ENCODE results near the gene CACNG5.

CACNG5 gene

DNA sequence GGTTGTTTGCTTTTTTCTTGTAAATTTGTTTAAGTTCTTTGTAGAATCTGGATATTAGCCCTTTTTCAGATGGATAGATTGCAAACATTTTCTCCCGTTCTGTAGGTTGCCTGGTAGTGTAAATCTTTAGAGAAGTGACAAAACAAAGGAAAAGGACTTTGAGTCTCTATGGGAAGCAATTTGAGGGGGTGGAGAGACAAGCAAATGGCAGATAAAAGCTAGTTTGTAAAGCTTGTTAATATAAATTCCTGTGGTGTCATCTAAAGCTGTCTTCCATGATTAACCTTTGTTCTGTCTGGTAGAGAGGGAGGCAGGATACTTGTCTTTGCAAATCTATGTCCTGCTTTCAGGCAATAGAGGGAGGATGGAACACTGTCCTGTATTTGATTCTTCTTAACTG, 89.0 kb downstream of the CACNG5 start:
- TF ChIP-seq, protein P1, sequence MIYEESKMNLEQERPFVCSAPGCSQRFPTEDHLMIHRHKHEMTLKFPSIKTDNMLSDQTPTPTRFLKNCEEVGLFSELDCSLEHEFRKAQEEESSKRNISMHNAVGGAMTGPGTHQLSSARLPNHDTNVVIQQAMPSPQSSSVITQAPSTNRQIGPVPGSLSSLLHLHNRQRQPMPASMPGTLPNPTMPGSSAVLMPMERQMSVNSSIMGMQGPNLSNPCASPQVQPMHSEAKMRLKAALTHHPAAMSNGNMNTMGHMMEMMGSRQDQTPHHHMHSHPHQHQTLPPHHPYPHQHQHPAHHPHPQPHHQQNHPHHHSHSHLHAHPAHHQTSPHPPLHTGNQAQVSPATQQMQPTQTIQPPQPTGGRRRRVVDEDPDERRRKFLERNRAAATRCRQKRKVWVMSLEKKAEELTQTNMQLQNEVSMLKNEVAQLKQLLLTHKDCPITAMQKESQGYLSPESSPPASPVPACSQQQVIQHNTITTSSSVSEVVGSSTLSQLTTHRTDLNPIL (CRISPR knock-in tag; IDR thresholded peaks at IDR 0.05; ENCODE audit: low read depth): no peak
- TF ChIP-seq GLIS3 (CRISPR knock-in tag; IDR thresholded peaks at IDR 0.05) (no peak), TOX (CRISPR knock-in tag; IDR thresholded peaks at IDR 0.05; ENCODE audit: borderline replicate concordance) (no peak), ESRRG (CRISPR knock-in tag; IDR thresholded peaks at IDR 0.05) (no peak), TCF4 (CRISPR knock-in tag; IDR thresholded peaks at IDR 0.05; ENCODE audit: borderline replicate concordance) (no peak), ISL1 (CRISPR knock-in tag; IDR thresholded peaks at IDR 0.05) (no peak), ZFP30 (CRISPR knock-in tag; IDR thresholded peaks at IDR 0.05) (no peak), ZNF565 (CRISPR knock-in tag; conservative IDR thresholded peaks at IDR 0.05; ENCODE audit: low read depth) (no peak)
- no peak for ATAC-seq

DNA sequence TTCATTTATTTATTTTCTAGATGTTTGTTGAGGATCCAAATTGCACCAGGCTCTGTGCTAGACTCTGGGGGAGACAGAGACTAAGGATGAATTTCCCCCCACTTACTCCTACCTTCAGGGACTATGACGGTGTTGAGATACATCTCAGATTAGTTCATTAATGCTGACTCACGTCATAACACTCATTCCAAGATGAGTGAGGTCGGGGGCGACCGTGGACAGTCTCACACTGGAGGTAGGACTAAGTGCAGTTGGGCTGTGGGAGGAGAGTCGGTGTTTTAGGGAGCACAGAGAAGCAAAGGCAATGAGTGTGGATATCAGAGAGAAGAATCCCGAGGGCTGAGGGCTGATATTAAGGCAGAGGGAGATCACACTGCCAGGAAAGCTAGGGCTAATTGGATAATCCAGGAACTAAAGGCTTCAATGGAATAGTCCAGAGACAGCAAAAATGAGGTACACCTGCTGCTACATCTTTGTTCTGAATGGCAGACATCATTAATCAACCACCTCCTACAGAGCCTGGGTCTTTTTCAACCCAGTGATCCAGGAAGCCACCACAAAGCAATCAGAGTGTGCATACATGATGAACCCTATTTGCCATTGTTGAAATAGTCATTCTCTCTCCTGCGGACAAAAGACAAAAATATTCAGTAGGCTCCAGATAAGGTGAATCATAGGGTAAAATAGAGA, 91.0 kb downstream of the CACNG5 start:
- no peak for ATAC-seq
- no peak for TF ChIP-seq ARNTL (CRISPR knock-in tag; IDR thresholded peaks at IDR 0.05; ENCODE audit: borderline replicate concordance, low read depth)
- TF ChIP-seq, protein P2, sequence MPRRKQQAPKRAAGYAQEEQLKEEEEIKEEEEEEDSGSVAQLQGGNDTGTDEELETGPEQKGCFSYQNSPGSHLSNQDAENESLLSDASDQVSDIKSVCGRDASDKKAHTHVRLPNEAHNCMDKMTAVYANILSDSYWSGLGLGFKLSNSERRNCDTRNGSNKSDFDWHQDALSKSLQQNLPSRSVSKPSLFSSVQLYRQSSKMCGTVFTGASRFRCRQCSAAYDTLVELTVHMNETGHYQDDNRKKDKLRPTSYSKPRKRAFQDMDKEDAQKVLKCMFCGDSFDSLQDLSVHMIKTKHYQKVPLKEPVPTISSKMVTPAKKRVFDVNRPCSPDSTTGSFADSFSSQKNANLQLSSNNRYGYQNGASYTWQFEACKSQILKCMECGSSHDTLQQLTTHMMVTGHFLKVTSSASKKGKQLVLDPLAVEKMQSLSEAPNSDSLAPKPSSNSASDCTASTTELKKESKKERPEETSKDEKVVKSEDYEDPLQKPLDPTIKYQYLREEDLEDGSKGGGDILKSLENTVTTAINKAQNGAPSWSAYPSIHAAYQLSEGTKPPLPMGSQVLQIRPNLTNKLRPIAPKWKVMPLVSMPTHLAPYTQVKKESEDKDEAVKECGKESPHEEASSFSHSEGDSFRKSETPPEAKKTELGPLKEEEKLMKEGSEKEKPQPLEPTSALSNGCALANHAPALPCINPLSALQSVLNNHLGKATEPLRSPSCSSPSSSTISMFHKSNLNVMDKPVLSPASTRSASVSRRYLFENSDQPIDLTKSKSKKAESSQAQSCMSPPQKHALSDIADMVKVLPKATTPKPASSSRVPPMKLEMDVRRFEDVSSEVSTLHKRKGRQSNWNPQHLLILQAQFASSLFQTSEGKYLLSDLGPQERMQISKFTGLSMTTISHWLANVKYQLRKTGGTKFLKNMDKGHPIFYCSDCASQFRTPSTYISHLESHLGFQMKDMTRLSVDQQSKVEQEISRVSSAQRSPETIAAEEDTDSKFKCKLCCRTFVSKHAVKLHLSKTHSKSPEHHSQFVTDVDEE (CRISPR knock-in tag; IDR thresholded peaks at IDR 0.05): no peak
- TF ChIP-seq ZNF70 (CRISPR knock-in tag; IDR thresholded peaks at IDR 0.05): no peak
- no peak for TF ChIP-seq ZC3H10 (CRISPR knock-in tag; IDR thresholded peaks at IDR 0.05)
- TF ChIP-seq, protein P3, sequence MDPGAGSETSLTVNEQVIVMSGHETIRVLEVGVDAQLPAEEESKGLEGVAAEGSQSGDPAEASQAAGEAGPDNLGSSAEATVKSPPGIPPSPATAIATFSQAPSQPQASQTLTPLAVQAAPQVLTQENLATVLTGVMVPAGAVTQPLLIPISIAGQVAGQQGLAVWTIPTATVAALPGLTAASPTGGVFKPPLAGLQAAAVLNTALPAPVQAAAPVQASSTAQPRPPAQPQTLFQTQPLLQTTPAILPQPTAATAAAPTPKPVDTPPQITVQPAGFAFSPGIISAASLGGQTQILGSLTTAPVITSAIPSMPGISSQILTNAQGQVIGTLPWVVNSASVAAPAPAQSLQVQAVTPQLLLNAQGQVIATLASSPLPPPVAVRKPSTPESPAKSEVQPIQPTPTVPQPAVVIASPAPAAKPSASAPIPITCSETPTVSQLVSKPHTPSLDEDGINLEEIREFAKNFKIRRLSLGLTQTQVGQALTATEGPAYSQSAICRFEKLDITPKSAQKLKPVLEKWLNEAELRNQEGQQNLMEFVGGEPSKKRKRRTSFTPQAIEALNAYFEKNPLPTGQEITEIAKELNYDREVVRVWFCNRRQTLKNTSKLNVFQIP (CRISPR knock-in tag; IDR thresholded peaks at IDR 0.05; ENCODE audit: borderline replicate concordance, low read depth): no peak
- no peak for TF ChIP-seq RARB (CRISPR knock-in tag; IDR thresholded peaks at IDR 0.05)
- TF ChIP-seq, protein P4, sequence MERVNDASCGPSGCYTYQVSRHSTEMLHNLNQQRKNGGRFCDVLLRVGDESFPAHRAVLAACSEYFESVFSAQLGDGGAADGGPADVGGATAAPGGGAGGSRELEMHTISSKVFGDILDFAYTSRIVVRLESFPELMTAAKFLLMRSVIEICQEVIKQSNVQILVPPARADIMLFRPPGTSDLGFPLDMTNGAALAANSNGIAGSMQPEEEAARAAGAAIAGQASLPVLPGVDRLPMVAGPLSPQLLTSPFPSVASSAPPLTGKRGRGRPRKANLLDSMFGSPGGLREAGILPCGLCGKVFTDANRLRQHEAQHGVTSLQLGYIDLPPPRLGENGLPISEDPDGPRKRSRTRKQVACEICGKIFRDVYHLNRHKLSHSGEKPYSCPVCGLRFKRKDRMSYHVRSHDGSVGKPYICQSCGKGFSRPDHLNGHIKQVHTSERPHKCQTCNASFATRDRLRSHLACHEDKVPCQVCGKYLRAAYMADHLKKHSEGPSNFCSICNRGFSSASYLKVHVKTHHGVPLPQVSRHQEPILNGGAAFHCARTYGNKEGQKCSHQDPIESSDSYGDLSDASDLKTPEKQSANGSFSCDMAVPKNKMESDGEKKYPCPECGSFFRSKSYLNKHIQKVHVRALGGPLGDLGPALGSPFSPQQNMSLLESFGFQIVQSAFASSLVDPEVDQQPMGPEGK (CRISPR knock-in tag; IDR thresholded peaks at IDR 0.05; ENCODE audit: borderline replicate concordance): no peak
- TF ChIP-seq GLIS3 (CRISPR knock-in tag; IDR thresholded peaks at IDR 0.05): no peak
- no peak for TF ChIP-seq BACH2 (CRISPR knock-in tag; IDR thresholded peaks at IDR 0.05; ENCODE audit: borderline replicate concordance)
- TF ChIP-seq, protein P5, sequence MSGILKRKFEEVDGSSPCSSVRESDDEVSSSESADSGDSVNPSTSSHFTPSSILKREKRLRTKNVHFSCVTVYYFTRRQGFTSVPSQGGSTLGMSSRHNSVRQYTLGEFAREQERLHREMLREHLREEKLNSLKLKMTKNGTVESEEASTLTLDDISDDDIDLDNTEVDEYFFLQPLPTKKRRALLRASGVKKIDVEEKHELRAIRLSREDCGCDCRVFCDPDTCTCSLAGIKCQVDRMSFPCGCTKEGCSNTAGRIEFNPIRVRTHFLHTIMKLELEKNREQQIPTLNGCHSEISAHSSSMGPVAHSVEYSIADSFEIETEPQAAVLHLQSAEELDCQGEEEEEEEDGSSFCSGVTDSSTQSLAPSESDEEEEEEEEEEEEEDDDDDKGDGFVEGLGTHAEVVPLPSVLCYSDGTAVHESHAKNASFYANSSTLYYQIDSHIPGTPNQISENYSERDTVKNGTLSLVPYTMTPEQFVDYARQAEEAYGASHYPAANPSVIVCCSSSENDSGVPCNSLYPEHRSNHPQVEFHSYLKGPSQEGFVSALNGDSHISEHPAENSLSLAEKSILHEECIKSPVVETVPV (CRISPR knock-in tag; IDR thresholded peaks at IDR 0.05): no peak
- no peak for TF ChIP-seq CSDC2 (CRISPR knock-in tag; IDR thresholded peaks at IDR 0.05)
- TF ChIP-seq SNAI2 (CRISPR knock-in tag; IDR thresholded peaks at IDR 0.05): no peak

DNA sequence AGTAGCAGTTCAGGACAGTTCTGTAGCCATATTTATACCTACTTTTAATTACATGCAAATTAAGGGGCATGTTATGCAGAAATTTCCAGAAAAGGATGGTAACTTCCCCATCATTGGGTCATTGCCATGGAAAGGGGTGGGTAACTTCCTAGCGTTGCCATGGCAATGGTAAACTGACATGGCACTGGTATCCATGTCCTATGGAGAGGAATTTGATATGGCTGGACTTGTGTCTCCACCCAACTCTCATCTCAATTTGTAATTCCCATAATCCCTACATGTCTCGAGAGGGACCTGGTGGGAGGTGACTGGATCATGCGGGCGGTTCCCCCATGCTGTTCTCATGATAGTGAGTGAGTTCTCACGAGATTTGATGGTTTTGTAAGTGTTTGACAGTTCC, 94.0 kb downstream of the CACNG5 start:
- no peak for ATAC-seq
- TF ChIP-seq ISL1 (CRISPR knock-in tag; IDR thresholded peaks at IDR 0.05) (no peak), ESRRG (CRISPR knock-in tag; IDR thresholded peaks at IDR 0.05) (no peak), SNAI2 (CRISPR knock-in tag; IDR thresholded peaks at IDR 0.05) (no peak), CSDC2 (CRISPR knock-in tag; IDR thresholded peaks at IDR 0.05) (no peak), OSR1 (CRISPR knock-in tag; IDR thresholded peaks at IDR 0.05) (no peak), ZNF565 (CRISPR knock-in tag; conservative IDR thresholded peaks at IDR 0.05; ENCODE audit: low read depth) (no peak), PPARA (CRISPR knock-in tag; IDR thresholded peaks at IDR 0.05; ENCODE audit: borderline replicate concordance) (no peak)
- TF ChIP-seq, protein P1 (CRISPR knock-in tag; IDR thresholded peaks at IDR 0.05; ENCODE audit: low read depth): no peak
- TF ChIP-seq, protein P5 (CRISPR knock-in tag; IDR thresholded peaks at IDR 0.05): no peak

All from SK-N-SH treated with all-trans-retinoic acid at 6 μM for 48 hours (cell line).